GM18505 (cell line): ENCODE measurements around the gene SRSF8.

Experiments used
- ATAC-seq: cut with Tn5 transposase; IDR thresholded peaks from one replicate; pipeline ENCODE4 v1.9.1; 2021; ENCODE audit not compliant: unreplicated experiment
- POLR2A ChIP-seq: IDR thresholded peaks from 4 replicates; pipeline ENCODE4 v1.6.1; 2011; ENCODE audit warnings: borderline replicate concordance; ENCODE audit not compliant: insufficient read depth, insufficient read length; ENCODE audit errors: extremely low read depth

Gene SRSF8

GRCh38 chr11:95111923-95112540 lies 45.3 kb downstream of the SRSF8 start:
- ATAC-seq, result no peak
- no peak for TF ChIP-seq POLR2A

GRCh38 chr11:95115597-95115996 lies 48.9 kb downstream of the SRSF8 start:
- no peak for ATAC-seq
- TF ChIP-seq POLR2A, result no peak

- no peak for TF ChIP-seq POLR2A
- ATAC-seq, result no peak
Observed at GRCh38 chr11:95119361-95120060, 52.8 kb downstream of the SRSF8 start.
